Kidney (tissue), 14 donors: ENCODE measurements around the gene FBF1. TPM values are rescaled to one million over a fixed set of nuclear protein-coding genes. Genes with fewer than 3 reads are reported as not detected.

Source experiments
- DNase-seq, 5 donors: peaks; one replicate each; pipeline ENCODE4 v3.0.0-alpha.2; 2013 to 2020
- FAIRE-seq: peaks from 2 replicates; lab custom pipeline; 2012; peaks lifted over from hg19 to GRCh38; lab: Jason Lieb, UNC
- H3K27ac ChIP-seq, 2 donors: one replicate each; pipeline ENCODE4 v1.7.0; 2013; ENCODE audit warnings: low read depth in 2 of 2, low read length in 2 of 2, inconsistent platforms in 1 of 2
- H3K27me3 ChIP-seq: one replicate; pipeline ENCODE4 v1.7.1; 2013; ENCODE audit warnings: low read length, inconsistent platforms; ENCODE audit not compliant: control insufficient read depth, insufficient read depth
- H3K36me3 ChIP-seq, 3 donors: one replicate each; pipeline versions ENCODE4 v1.7.0 to v1.7.1; 2013; ENCODE audit warnings: low read length in 3 of 3, control low read depth in 1 of 3, inconsistent platforms in 1 of 3; ENCODE audit not compliant: insufficient read depth in 3 of 3, control insufficient read depth in 2 of 3
- H3K4me1 ChIP-seq, 3 donors: one replicate each; pipeline versions ENCODE4 v1.7.0 to v1.7.1; 2013; ENCODE audit warnings: low read length in 3 of 3, inconsistent platforms in 1 of 3, low read depth in 1 of 3; ENCODE audit not compliant: control insufficient read depth in 2 of 3, insufficient read depth in 2 of 3
- H3K4me3 ChIP-seq, 3 donors: one replicate each; pipeline versions ENCODE4 v1.7.0 to v1.8.1; 2013; ENCODE audit warnings: low read length in 3 of 3, control low read depth in 1 of 3, inconsistent platforms in 1 of 3
- H3K9ac ChIP-seq, 3 donors: one replicate each; pipeline versions ENCODE4 v1.7.0 to v1.7.1; 2013; ENCODE audit warnings: low read length in 3 of 3, control low read depth in 1 of 3, inconsistent platforms in 1 of 3
- H3K9me3 ChIP-seq, 3 donors: one replicate each; pipeline versions ENCODE4 v1.7.0 to v1.7.1; 2013; ENCODE audit warnings: low read length in 3 of 3, control low read depth in 1 of 3, inconsistent platforms in 1 of 3; ENCODE audit not compliant: control insufficient read depth in 2 of 3, insufficient read depth in 1 of 3
- intact Hi-C: fragments of 100-400 bp; cut with DNase I; formaldehyde crosslinking; loops from one replicate; pipeline ENCODE4 v1.11.1; 2022
- polyA plus RNA-seq: library from polyadenylated mRNA; stranded (reverse); fragments of 350-450 nt; fragmentation: Illumina TruSeq; extraction: RNeasy Lipid Tissue Mini Kit (QIAGEN cat#74804); gene quantifications from one replicate; pipeline ENCODE4 v1.2.3, GENCODE V29; 2014; ENCODE audit warnings: low read depth, low replicate concordance; ENCODE audit not compliant: insufficient read depth
- total RNA-seq: library from RNA; stranded (reverse); fragmentation: NEBNext Ultra II Directional; extraction: Animal tissue kit (Norgen Biotek cat#: 25700); gene quantifications from one replicate; pipeline ENCODE4 v1.2.1, GENCODE V29; 2021
- TF ChIP-seq, protein P1 (sequence below): IDR thresholded peaks from 3 replicates; pipeline ENCODE4 v1.5.1; 2012; ENCODE audit warnings: mild to moderate bottlenecking, moderate library complexity, borderline replicate concordance; ENCODE audit not compliant: insufficient read depth; ENCODE audit errors: extremely low read depth
- donor health status: control.
- donor health status: control.
- donor health status: control.
- donor health status: control.
- donor health status: control.
- donor health status: DM: yes; HTN: yes; CAD: no.
- donor health status: Normal renal cell carcinoma (clear cell type).

FBF1 gene
- total and polyA plus RNA-seq, 2 donors from 2014 or later: 5.7 to 11.5 TPM

DNA sequence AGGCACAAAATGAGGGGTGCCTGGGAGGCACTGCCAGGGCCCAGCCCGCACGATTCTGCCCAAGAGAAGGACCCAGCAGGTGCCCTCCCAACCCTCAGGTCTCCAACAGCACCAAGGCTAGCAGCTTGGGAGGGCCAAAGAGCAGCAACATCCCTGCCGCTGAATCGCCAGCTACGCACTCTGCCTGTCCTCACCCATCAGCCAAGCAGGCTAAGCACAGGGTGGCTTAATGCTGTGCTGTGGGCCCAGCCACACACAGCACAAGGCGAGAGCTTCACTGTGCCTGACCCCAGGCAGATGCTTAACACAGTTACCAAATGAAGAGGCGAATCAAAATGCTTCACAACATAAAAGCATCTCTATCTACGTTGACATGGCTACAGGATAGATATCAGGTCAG lies 25.6 kb downstream of the FBF1 start:
- H3K27ac ChIP-seq: no peak overlapping the region
- no peaks in the 10 kb centered on the region for H3K4me1 ChIP-seq
- DNase-seq (no peak), FAIRE-seq (no peak)
- peaks cover 0 to 3% (median 0%) of the 10 kb centered on the region in 3 donors for H3K36me3 ChIP-seq
- intact Hi-C loops: loop anchor here (10.0 kb wide), 1 partner anchor 90 kb away; the partner anchor contains the start of gene CDK3
- H3K4me3 ChIP-seq: no peak overlapping the region
- no peak overlapping the region for H3K9ac ChIP-seq
- no peaks in the 10 kb centered on the region for H3K27me3 ChIP-seq
- H3K9me3 ChIP-seq: no peaks in the 10 kb centered on the region
- TF ChIP-seq, protein P1, sequence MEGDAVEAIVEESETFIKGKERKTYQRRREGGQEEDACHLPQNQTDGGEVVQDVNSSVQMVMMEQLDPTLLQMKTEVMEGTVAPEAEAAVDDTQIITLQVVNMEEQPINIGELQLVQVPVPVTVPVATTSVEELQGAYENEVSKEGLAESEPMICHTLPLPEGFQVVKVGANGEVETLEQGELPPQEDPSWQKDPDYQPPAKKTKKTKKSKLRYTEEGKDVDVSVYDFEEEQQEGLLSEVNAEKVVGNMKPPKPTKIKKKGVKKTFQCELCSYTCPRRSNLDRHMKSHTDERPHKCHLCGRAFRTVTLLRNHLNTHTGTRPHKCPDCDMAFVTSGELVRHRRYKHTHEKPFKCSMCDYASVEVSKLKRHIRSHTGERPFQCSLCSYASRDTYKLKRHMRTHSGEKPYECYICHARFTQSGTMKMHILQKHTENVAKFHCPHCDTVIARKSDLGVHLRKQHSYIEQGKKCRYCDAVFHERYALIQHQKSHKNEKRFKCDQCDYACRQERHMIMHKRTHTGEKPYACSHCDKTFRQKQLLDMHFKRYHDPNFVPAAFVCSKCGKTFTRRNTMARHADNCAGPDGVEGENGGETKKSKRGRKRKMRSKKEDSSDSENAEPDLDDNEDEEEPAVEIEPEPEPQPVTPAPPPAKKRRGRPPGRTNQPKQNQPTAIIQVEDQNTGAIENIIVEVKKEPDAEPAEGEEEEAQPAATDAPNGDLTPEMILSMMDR: no peak

DNA sequence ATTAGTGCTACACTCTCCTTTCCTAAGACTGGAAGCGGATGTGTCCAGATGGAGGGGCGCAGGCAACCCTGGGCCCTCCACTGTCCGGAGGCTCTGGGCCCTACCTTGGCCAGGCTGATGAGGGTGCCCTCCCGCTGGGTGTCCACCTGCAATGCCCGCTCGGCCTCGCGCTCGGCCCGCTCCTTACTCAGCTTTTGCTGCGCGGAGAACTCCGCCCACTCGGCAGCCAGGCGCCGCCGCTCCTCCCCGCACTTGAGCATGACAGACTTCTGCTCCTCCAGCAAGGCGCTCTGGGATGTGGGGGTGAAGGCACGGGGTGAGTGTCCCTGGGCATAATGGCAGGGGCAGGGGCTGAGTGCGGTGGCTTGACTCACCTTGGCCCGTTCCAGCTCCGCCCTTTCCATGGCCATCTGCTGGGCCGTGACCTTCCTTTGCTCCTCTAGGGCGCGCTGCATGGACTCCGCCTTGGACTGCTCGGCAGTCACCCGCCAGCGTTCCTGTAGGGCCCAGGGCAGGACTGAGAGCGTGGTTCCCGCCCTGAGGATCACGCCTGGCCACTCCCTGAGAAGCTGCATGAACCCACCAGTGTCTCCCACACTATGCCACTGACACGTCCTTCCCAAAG lies 26.1 kb downstream of the FBF1 start:
- H3K9me3 ChIP-seq: no peaks in the 10 kb centered on the region
- no peak for FAIRE-seq
- no peak overlapping the region for H3K9ac ChIP-seq
- TF ChIP-seq, protein P1: no peak
- H3K36me3 ChIP-seq: peaks cover 0 to 3% (median 0%) of the 10 kb centered on the region in 3 donors
- DNase-seq: no peak
- no peaks in the 10 kb centered on the region for H3K4me1 ChIP-seq
- no peak overlapping the region for H3K27ac ChIP-seq
- H3K27me3 ChIP-seq: no peaks in the 10 kb centered on the region
- intact Hi-C loops: loop anchor here (10.0 kb wide), 1 partner anchor 90 kb away; the partner anchor contains the start of gene CDK3
- H3K4me3 ChIP-seq: no peak overlapping the region

- H3K4me1 ChIP-seq: no peaks in the 10 kb centered on the region
- DNase-seq: no peak
- TF ChIP-seq, protein P1: no peak
- no peak for FAIRE-seq
- no peak overlapping the region for H3K4me3 ChIP-seq
- H3K36me3 ChIP-seq: peaks cover 0 to 3% (median 0%) of the 10 kb centered on the region in 3 donors
- H3K27me3 ChIP-seq: no peaks in the 10 kb centered on the region
- intact Hi-C loops: loop anchor here (10.0 kb wide), 1 partner anchor 91 kb away; the partner anchor contains the start of gene CDK3
- no peak overlapping the region for H3K27ac ChIP-seq
- H3K9me3 ChIP-seq: no peaks in the 10 kb centered on the region
- no peak overlapping the region for H3K9ac ChIP-seq
These were observed 27.2 kb downstream of the FBF1 start for GRCh38 chr17:75913537-75914210.
